ENCODE data around the gene S100A8. TPM values are rescaled to one million over a fixed set of nuclear protein-coding genes. Genes with fewer than 3 reads are reported as not detected.
A peak's percentile ranks its signal among the peaks of the same experiment; 100 is the strongest.
"Not testable (repeated sequence)": the region's sequence is repeated elsewhere in the genome, so short reads cannot be mapped to it uniquely, and the experiment has no call there.

Gene S100A8
- total RNA-seq, 1 donor from 2014 or later, result not detected

GRCh38 chr1:153352523-153352922 lies 38.4 kb downstream of the S100A8 start:
- no peaks in the 10 kb centered on the region for H3K9me3 Mint-ChIP-seq
- H3K4me1 Mint-ChIP-seq (ENCODE audit: low read depth), result peaks cover 15% of the 10 kb centered on the region
- H3K4me3 Mint-ChIP-seq, result no peak overlapping the region
- intact Hi-C loops (cut with micrococcal nuclease), result loop anchor here (1.0 to 10.0 kb wide), 5 partner anchors 52 to 392 kb away; partner anchors contain the start of genes S100A14 and S100A16
- no peak overlapping the region for H3K27ac Mint-ChIP-seq
- peak; percentile 34 for DNase-seq (ENCODE audit: low spot score)
- H3K36me3 Mint-ChIP-seq (ENCODE audit: low read depth), result no peaks in the 10 kb centered on the region
- peaks cover 22% of the 10 kb centered on the region for H3K27me3 Mint-ChIP-seq (ENCODE audit: insufficient read depth)

GRCh38 chr1:153350321-153350957 lies 40.4 kb downstream of the S100A8 start:
- intact Hi-C loops (cut with micrococcal nuclease), result loop anchor here (10.0 kb wide), 2 partner anchors 264 to 394 kb away; partner anchors contain the start of genes S100A14 and S100A16
- Mint-ChIP-seq H3K4me1 (ENCODE audit: low read depth) (peaks cover 14% of the 10 kb centered on the region), H3K27ac (no peak overlapping the region), H3K9me3 (no peaks in the 10 kb centered on the region), H3K4me3 (no peak overlapping the region), H3K27me3 (ENCODE audit: insufficient read depth) (peaks cover 29% of the 10 kb centered on the region), H3K36me3 (ENCODE audit: low read depth) (no peaks in the 10 kb centered on the region)
- no peak for DNase-seq (ENCODE audit: low spot score)

GRCh38 chr1:153349363-153350320 lies 41.2 kb downstream of the S100A8 start:
- no peaks in the 10 kb centered on the region for H3K36me3 Mint-ChIP-seq (ENCODE audit: low read depth)
- no peak overlapping the region for H3K27ac Mint-ChIP-seq
- intact Hi-C loops (cut with micrococcal nuclease), result loop anchor here (10.0 kb wide), 2 partner anchors 265 to 395 kb away; partner anchors contain the start of genes S100A14 and S100A16
- no peak for DNase-seq (ENCODE audit: low spot score)
- no peak overlapping the region for H3K4me3 Mint-ChIP-seq
- H3K27me3 Mint-ChIP-seq (ENCODE audit: insufficient read depth), result peaks cover 27% of the 10 kb centered on the region
- no peaks in the 10 kb centered on the region for H3K9me3 Mint-ChIP-seq
- peaks cover 18% of the 10 kb centered on the region for H3K4me1 Mint-ChIP-seq (ENCODE audit: low read depth)

GRCh38 chr1:153348511-153349362 lies 42.1 kb downstream of the S100A8 start, which contains the start of gene PGLYRP4:
Gene PGLYRP4 (minus strand): TSS chr1:153348841. CDS start chr1:153347932, 909 bp downstream.
- Mint-ChIP-seq H3K4me3 (no peak within 1 kb of the TSS), H3K27me3 (ENCODE audit: insufficient read depth) (peaks cover 27% of the 10 kb centered on the region), H3K4me1 (ENCODE audit: low read depth) (peaks cover 27% of the 10 kb centered on the region), H3K36me3 (ENCODE audit: low read depth) (no peaks in the 10 kb centered on the region), H3K27ac (no peak within 1 kb of the TSS), H3K9me3 (no peaks in the 10 kb centered on the region)
- DNase-seq (ENCODE audit: low spot score), result no peak
- intact Hi-C loops (cut with micrococcal nuclease), result no loop called here

GRCh38 chr1:153347856-153348255 lies 43.0 kb downstream of the S100A8 start:
- H3K9me3 Mint-ChIP-seq, result no peaks in the 10 kb centered on the region
- no peaks in the 10 kb centered on the region for H3K36me3 Mint-ChIP-seq (ENCODE audit: low read depth)
- H3K4me3 Mint-ChIP-seq, result no peak overlapping the region
- DNase-seq (ENCODE audit: low spot score), result no peak
- intact Hi-C loops (cut with micrococcal nuclease), result no loop called here
- H3K4me1 Mint-ChIP-seq (ENCODE audit: low read depth), result peaks cover 33% of the 10 kb centered on the region
- no peak overlapping the region for H3K27ac Mint-ChIP-seq
- peaks cover 27% of the 10 kb centered on the region for H3K27me3 Mint-ChIP-seq (ENCODE audit: insufficient read depth)

GRCh38 chr1:153347049-153347448 lies 43.8 kb downstream of the S100A8 start:
- intact Hi-C loops (cut with micrococcal nuclease); H3K9me3 Mint-ChIP-seq: not testable (repeated sequence)
- peaks cover 31% of the 10 kb centered on the region for H3K27me3 Mint-ChIP-seq (ENCODE audit: insufficient read depth)

GRCh38 chr1:153346077-153346723 lies 44.7 kb downstream of the S100A8 start:
- Mint-ChIP-seq H3K27ac (peak overlapping the region; percentile 14), H3K27me3 (ENCODE audit: insufficient read depth) (peaks cover 29% of the 10 kb centered on the region), H3K4me3 (peak overlapping the region; percentile 53), H3K36me3 (ENCODE audit: low read depth) (no peaks in the 10 kb centered on the region), H3K4me1 (ENCODE audit: low read depth) (peaks cover 39% of the 10 kb centered on the region), H3K9me3 (no peaks in the 10 kb centered on the region)
- intact Hi-C loops (cut with micrococcal nuclease), result no loop called here
- no peak for DNase-seq (ENCODE audit: low spot score)

More at GRCh38 chr1:153347049-153347448, 43.8 kb downstream of the S100A8 start:
- H3K36me3 Mint-ChIP-seq (ENCODE audit: low read depth); H3K27ac Mint-ChIP-seq; DNase-seq (ENCODE audit: low spot score); H3K4me3 Mint-ChIP-seq: not testable (repeated sequence)
- H3K4me1 Mint-ChIP-seq (ENCODE audit: low read depth), result peaks cover 38% of the 10 kb centered on the region

- Mint-ChIP-seq H3K4me1 (ENCODE audit: low read depth) (peaks cover 44% of the 10 kb centered on the region), H3K27me3 (ENCODE audit: insufficient read depth) (peaks cover 27% of the 10 kb centered on the region), H3K4me3 (peak overlapping the region; percentile 53), H3K9me3 (no peaks in the 10 kb centered on the region), H3K27ac (peak overlapping the region; percentile 14), H3K36me3 (ENCODE audit: low read depth) (no peaks in the 10 kb centered on the region)
- intact Hi-C loops (cut with micrococcal nuclease), result no loop called here
- no peak for DNase-seq (ENCODE audit: low spot score)
These were observed 45.4 kb downstream of the S100A8 start for GRCh38 chr1:153345187-153346076.

GRCh38 chr1:153344718-153345025 lies 46.2 kb downstream of the S100A8 start:
- intact Hi-C loops (cut with micrococcal nuclease), result no loop called here
- Mint-ChIP-seq H3K9me3 (no peaks in the 10 kb centered on the region), H3K27me3 (ENCODE audit: insufficient read depth) (peaks cover 20% of the 10 kb centered on the region), H3K4me3 (no peak overlapping the region), H3K27ac (no peak overlapping the region), H3K36me3 (ENCODE audit: low read depth) (no peaks in the 10 kb centered on the region), H3K4me1 (ENCODE audit: low read depth) (peaks cover 50% of the 10 kb centered on the region)
- DNase-seq (ENCODE audit: low spot score), result no peak

- intact Hi-C loops (cut with micrococcal nuclease), result no loop called here
- no peak for DNase-seq (ENCODE audit: low spot score)
- peaks cover 51% of the 10 kb centered on the region for H3K4me1 Mint-ChIP-seq (ENCODE audit: low read depth)
- H3K27ac Mint-ChIP-seq, result no peak overlapping the region
- peaks cover 19% of the 10 kb centered on the region for H3K27me3 Mint-ChIP-seq (ENCODE audit: insufficient read depth)
- no peak overlapping the region for H3K4me3 Mint-ChIP-seq
- no peaks in the 10 kb centered on the region for H3K9me3 Mint-ChIP-seq
- H3K36me3 Mint-ChIP-seq (ENCODE audit: low read depth), result no peaks in the 10 kb centered on the region
These were observed 46.8 kb downstream of the S100A8 start for GRCh38 chr1:153343811-153344717.
